NCI-H146 (cell line): ENCODE data around the gene LMOD1.

Source experiments
- DNase-seq: peaks from one replicate; lab custom pipeline; 2025; lab: John Stamatoyannopoulos, UW

Gene LMOD1

DNA sequence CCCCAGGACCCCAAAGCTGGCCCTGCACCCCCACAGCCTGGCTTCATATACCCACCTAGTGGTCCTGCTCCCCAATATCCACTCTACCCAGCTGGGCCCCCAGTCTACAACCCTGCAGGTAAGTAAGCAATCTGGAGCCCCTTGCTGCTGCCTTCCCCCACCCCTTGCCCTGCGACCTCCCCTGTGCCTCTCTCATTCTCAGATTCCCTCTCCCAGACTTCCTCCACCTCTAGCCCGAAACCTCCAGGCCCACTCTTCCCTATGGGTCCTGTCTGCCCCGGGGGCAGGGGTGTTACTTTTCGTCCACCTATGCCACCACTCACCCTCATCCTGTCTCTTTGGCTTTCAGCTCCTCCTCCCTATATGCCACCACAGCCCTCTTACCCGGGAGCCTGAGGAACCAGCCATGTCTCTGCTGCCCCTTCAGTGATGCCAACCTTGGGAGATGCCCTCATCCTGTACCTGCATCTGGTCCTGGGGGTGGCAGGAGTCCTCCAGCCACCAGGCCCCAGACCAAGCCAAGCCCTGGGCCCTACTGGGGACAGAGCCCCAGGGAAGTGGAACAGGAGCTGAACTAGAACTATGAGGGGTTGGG, 54.8 kb downstream of the LMOD1 start:
- DNase-seq, result no peak

- no peak for DNase-seq
Observed at GRCh38 chr1:201890806-201891450, 55.4 kb downstream of the LMOD1 start.

- DNase-seq, result no peak
Observed at GRCh38 chr1:201890223-201890622, 56.1 kb downstream of the LMOD1 start.

- peak; percentile 24 for DNase-seq
Observed at GRCh38 chr1:201889090-201889968, 57.0 kb downstream of the LMOD1 start.

GRCh38 chr1:201888282-201889089, 57.9 kb downstream of the LMOD1 start, which contains the start of gene SHISA4:
TSS of gene SHISA4 (plus strand) at chr1:201888898. CDS start at chr1:201888995, 97 bp downstream.
- DNase-seq, result peak; percentile 62

DNA sequence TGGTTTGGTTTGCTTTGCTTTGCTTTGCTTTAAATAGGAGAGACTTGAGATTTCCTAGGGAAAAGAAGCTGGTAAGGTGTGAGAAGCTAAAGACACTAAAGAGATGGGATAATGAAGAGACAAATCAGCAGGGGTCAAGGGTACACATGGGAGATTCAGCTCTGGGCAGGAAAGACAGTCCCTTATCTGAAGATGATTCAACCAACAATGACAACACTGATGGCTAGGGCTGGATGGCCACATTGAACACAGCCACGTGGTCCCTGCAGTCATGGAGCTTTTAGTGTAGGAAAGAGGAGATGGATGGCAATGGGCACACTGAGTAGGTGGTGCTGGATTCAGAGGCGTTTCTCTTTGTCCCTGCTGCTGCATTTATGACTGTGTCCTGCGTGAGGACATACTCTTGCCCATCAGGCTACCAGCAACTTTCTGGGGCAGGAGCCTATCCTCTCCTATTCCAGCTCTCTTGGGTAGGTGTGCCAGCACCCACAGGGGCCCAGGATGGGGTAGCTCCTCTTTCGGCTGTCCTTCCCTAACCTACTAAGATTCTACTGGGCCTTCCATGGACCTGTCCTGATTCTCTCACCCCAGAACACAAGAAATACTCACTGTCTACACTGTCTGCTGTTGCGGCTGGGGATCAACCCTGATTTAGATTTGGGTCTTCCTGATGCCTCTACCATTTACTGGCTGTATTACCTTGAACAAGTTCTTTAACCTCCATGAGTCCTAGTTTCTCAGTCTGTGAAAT, 59.1 kb downstream of the LMOD1 start:
- no peak for DNase-seq

GRCh38 chr1:201886103-201886885, 60.1 kb downstream of the LMOD1 start:
- DNase-seq, result no peak

DNA sequence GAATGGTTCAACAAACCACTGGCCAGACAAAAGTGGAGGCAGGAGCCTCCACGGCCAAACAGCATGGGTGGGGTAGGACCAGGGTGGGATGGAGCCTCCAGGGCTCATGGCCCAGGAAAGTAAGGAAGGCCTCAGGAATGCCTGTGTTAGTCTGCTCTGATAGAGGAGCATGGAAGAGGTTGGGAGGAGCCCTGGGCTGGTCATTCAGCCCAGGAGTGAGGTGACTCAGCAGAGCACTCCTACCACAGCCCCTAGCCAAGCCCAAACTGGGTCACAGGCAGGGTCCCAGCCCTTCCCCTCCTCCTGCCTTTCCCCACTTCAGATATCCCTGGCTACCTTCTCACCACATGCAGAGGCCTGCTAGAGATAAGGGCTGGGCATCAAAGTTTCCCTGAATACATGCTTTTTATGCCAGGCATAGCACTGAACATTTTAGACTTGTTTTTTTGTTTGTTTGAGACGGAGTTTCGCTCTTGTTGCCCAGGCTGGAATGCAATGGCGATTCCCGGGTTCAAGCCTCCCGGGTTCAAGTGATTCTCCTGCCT, 60.7 kb downstream of the LMOD1 start:
- no peak for DNase-seq

DNA sequence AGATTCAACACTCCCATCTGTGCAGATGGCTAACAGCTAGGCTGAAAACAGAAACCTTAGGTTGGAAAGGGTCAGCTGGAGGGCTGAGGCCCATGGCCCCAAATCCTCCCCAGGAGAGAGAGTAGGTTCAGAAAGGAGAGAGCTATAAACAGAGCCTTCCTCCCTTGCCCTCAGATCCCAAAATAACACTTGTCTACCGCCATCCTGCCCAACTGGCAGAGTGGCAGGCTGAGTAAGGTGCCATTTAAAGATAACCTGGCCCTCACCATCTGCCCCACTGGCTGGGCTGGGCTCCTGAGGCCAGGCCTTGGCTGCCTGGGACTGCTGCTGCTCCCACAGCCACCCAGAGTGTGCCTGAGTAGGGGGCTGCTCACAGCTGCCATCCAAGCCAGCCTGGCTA, 61.9 kb downstream of the LMOD1 start:
- DNase-seq, result no peak

GRCh38 chr1:201883786-201884185, 62.6 kb downstream of the LMOD1 start:
- DNase-seq, result no peak

DNA sequence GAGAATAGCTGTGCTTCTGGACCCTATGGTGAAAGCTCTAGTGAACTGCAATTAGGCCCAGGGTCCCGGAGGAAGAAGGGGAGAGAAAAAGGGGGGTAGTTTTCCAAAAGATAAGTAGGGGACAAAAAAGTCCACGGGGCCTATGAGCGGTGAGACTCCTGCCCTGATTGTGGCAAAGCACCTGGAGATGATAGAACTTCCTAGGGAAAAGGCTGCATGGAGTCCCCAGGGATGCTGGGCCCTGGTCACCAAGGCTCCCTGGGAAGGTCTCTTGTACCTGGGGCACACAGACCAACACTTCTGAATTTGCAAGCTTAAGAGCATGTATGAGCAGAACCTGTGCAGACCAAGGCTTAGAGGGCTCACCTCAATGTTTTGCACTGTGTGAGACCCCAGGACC, 63.1 kb downstream of the LMOD1 start:
- no peak for DNase-seq

- DNase-seq, result no peak
Observed at GRCh38 chr1:201882665-201883132, 63.6 kb downstream of the LMOD1 start.

DNA sequence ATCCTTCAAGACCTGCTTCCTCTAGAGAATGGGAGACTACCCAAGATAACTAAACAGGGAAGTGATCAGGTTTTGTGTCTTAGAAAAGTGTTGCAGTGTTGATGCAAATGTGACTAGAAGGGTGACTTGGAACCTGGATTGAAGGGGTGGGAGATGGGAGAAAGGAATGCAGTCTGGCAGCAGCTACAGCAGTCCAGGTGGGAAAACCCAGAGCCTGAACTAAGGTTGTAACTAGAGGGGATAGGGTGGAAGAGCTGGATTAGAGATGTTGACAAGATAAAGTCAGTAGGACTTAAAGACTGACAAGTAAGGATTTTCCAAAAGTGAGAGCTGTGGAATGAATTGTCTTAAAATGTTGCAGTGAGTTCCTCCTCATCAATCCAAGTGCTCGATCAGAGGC, 64.7 kb downstream of the LMOD1 start:
- no peak for DNase-seq

GRCh38 chr1:201880928-201881571, 65.3 kb downstream of the LMOD1 start:
- DNase-seq, result no peak

- DNase-seq, result peak; percentile 13
Observed at GRCh38 chr1:201877877-201878401, 68.4 kb downstream of the LMOD1 start.

DNA sequence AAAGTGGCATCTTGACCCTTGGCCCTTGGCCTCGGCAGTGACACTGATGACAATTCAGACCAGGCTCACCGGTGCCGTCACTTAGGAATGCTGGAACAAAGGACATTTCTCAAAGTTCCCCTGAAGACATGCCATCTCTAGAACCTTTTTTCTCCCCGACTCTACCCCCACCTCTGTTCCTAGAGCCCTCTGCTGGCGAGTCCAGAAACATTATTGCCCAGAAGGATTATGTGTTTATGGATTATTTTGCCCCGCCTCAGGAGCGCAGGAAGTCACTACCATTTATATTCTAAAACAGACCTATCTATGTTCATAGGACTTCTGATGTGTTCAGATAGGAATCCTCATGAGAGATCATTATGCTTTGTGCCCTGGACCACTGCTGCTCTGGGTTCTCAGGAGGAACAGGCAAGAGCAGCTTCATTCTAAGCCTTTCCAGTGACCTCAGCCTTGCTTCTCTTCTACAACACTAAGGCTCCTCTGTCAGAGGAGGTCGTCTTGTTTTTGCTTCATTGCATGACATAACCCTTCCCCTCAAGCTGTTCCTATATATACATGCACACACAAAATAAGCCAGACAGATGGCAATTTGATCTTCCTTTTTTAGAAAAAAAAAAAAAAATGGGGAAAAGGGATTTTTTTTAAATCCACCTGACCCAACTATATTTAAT, 70.1 kb downstream of the LMOD1 start:
- DNase-seq, result no peak

DNA sequence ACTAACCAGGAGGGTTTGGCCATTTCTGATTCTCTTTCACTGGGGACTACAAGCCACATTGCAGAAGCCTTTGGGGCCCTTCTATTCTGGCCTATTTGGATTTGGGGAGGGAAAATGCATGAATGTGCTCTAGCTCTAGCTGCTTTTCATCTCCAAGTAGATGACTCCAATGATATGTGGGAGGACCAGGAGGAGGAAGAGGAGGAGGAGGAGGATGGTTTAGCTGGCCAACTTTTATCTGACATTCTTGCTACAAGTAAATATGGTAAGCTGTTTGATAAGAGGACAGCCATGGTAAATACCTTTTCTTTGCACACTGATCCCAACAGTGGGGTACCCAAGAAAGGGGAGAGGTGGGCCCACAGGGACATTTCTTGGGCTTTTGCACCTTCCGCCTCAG, 71.7 kb downstream of the LMOD1 start:
- DNase-seq, result no peak

DNA sequence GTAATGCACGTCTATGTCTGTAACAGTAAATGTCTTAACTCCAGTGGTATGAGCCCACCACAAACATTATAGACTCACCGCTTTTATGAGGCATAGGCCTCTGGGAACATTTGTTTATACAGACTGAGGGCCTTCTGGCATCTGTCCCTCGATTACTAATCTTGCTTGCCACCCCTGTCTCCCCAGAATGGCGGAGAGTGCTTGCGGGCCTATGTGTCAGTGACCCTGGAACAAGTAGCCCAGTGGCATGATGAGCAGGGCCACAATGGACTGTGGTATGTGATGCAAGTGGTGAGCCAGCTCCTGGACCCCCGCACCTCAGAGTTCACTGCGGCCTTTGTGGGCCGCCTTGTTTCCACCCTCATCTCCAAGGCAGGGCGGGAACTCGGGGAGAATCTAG, 76.0 kb downstream of the LMOD1 start:
- DNase-seq, result no peak

DNA sequence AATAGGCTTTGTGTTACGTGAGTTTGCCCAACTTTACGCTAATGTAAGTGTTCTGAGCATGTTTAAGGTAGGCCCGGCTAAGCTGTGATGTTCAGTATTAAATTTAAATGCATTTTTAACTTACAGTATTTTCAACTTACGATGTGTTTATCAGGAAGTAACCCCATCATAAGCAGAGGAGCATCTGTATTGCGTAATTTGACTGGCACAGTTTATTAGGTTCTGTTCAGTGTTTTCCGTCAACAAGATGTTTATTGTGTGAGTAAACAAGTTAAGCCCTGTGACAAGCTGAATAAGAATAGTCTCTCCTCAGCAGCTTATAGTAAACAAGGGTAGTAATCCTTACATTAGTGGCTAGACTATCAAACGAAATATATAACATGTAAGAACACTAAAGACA, 84.9 kb downstream of the LMOD1 start:
- no peak for DNase-seq
